KMS-11 (cell line): ENCODE results near the gene PRKCZ.

ENCODE experiments used
- H2AFZ ChIP-seq: fragments of 200-600 bp; sonication (generic); 2 replicates; pipeline ENCODE4 v1.6.1; 2016; ENCODE audit warnings: antibody characterized with exemption, mixed run types, low read depth
- H3K27ac ChIP-seq: fragments of 200-600 bp; sonication (generic); 2 replicates; pipeline ENCODE4 v1.6.1; 2016; ENCODE audit warnings: mild to moderate bottlenecking, mixed run types
- H3K27me3 ChIP-seq: fragments of 200-600 bp; sonication (generic); 2 replicates; pipeline ENCODE4 v1.6.1; 2017; ENCODE audit warnings: mild to moderate bottlenecking, low read depth, mixed run types, moderate library complexity; ENCODE audit not compliant: insufficient read depth
- H3K36me3 ChIP-seq: fragments of 200-600 bp; sonication (generic); 2 replicates; pipeline ENCODE4 v1.6.1; 2017; ENCODE audit warnings: mild to moderate bottlenecking, mixed run types; ENCODE audit not compliant: insufficient read depth
- H3K4me1 ChIP-seq: fragments of 200-600 bp; sonication (generic); 2 replicates; pipeline ENCODE4 v1.6.1; 2016; ENCODE audit warnings: mild to moderate bottlenecking, low read depth, mixed run types; ENCODE audit not compliant: poor library complexity, severe bottlenecking
- H3K4me2 ChIP-seq: fragments of 200-600 bp; sonication (generic); 2 replicates; pipeline ENCODE4 v1.7.0; 2016; ENCODE audit warnings: mild to moderate bottlenecking, mixed run types
- H3K4me3 ChIP-seq: fragments of 200-600 bp; sonication (generic); IDR thresholded peaks from 2 replicates; pipeline ENCODE4 v1.6.1; 2017; ENCODE audit warnings: low read depth, low read length, mixed read lengths; ENCODE audit not compliant: insufficient read depth
- H3K79me2 ChIP-seq: fragments of 200-600 bp; sonication (generic); 2 replicates; pipeline ENCODE4 v1.6.1; 2016; ENCODE audit warnings: low read depth, mixed run types; ENCODE audit not compliant: insufficient read depth
- H3K9ac ChIP-seq: fragments of 200-600 bp; sonication (generic); 2 replicates; pipeline ENCODE4 v1.6.1; 2016; ENCODE audit warnings: mild to moderate bottlenecking, mixed run types
- H4K20me1 ChIP-seq: fragments of 200-600 bp; sonication (generic); 2 replicates; pipeline ENCODE4 v1.6.1; 2016; ENCODE audit warnings: mild to moderate bottlenecking, mixed run types; ENCODE audit not compliant: insufficient read depth
- TF ChIP-seq, protein P1 (sequence below): fragments of 200-600 bp; sonication (generic); conservative IDR thresholded peaks from 2 replicates; pipeline ENCODE4 v1.6.1; 2017; ENCODE audit warnings: low read depth, mild to moderate bottlenecking, antibody characterized with exemption, low read length, moderate library complexity, mixed read lengths

PRKCZ gene

GRCh38 chr1:2134621-2135307 lies 84.6 kb downstream of the PRKCZ start:
- H3K9ac ChIP-seq: no peak overlapping the region

GRCh38 chr1:2135441-2135841 lies 85.2 kb downstream of the PRKCZ start:
- Histone ChIP-seq H3K27ac (no peak overlapping the region), H3K9ac (no peak overlapping the region), H3K36me3 (no peaks in the 10 kb centered on the region), H4K20me1 (no peaks in the 10 kb centered on the region), H2AFZ (no peak overlapping the region), H3K4me3 (no peak overlapping the region), H3K4me2 (no peak overlapping the region), H3K79me2 (no peaks in the 10 kb centered on the region), H3K27me3 (peaks cover 80% of the 10 kb centered on the region), H3K4me1 (no peaks in the 10 kb centered on the region)
- TF ChIP-seq, protein P1, sequence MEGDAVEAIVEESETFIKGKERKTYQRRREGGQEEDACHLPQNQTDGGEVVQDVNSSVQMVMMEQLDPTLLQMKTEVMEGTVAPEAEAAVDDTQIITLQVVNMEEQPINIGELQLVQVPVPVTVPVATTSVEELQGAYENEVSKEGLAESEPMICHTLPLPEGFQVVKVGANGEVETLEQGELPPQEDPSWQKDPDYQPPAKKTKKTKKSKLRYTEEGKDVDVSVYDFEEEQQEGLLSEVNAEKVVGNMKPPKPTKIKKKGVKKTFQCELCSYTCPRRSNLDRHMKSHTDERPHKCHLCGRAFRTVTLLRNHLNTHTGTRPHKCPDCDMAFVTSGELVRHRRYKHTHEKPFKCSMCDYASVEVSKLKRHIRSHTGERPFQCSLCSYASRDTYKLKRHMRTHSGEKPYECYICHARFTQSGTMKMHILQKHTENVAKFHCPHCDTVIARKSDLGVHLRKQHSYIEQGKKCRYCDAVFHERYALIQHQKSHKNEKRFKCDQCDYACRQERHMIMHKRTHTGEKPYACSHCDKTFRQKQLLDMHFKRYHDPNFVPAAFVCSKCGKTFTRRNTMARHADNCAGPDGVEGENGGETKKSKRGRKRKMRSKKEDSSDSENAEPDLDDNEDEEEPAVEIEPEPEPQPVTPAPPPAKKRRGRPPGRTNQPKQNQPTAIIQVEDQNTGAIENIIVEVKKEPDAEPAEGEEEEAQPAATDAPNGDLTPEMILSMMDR: no peak

More at GRCh38 chr1:2134621-2135307, 84.6 kb downstream of the PRKCZ start:
- no peaks in the 10 kb centered on the region for H3K79me2 ChIP-seq
- H3K4me1 ChIP-seq: no peaks in the 10 kb centered on the region
- H4K20me1 ChIP-seq: no peaks in the 10 kb centered on the region
- H3K27me3 ChIP-seq: peaks cover 83% of the 10 kb centered on the region
- no peak overlapping the region for H3K27ac ChIP-seq
- H3K4me2 ChIP-seq: no peak overlapping the region
- TF ChIP-seq, protein P1: no peak
- H2AFZ ChIP-seq: no peak overlapping the region
- H3K4me3 ChIP-seq: no peak overlapping the region
- H3K36me3 ChIP-seq: no peaks in the 10 kb centered on the region

- Histone ChIP-seq H3K36me3 (no peaks in the 10 kb centered on the region), H2AFZ (no peak overlapping the region), H3K4me2 (no peak overlapping the region), H3K27me3 (peaks cover 79% of the 10 kb centered on the region), H3K4me3 (no peak overlapping the region), H4K20me1 (no peaks in the 10 kb centered on the region), H3K79me2 (no peaks in the 10 kb centered on the region), H3K4me1 (no peaks in the 10 kb centered on the region), H3K9ac (no peak overlapping the region), H3K27ac (no peak overlapping the region)
- TF ChIP-seq, protein P1: no peak
These were observed 85.7 kb downstream of the PRKCZ start for GRCh38 chr1:2135941-2136340.

- Histone ChIP-seq H3K27me3 (peaks cover 79% of the 10 kb centered on the region), H3K9ac (no peak overlapping the region), H2AFZ (no peak overlapping the region), H3K4me2 (no peak overlapping the region), H3K4me1 (no peaks in the 10 kb centered on the region), H3K4me3 (no peak overlapping the region), H3K27ac (no peak overlapping the region), H3K79me2 (no peaks in the 10 kb centered on the region), H4K20me1 (no peaks in the 10 kb centered on the region), H3K36me3 (no peaks in the 10 kb centered on the region)
- TF ChIP-seq, protein P1: no peak
These were observed 86.4 kb downstream of the PRKCZ start for GRCh38 chr1:2136386-2137235.
